Keratinocyte (primary cell): ENCODE measurements around the gene ZNF511. TPM values are rescaled to one million over a fixed set of nuclear protein-coding genes. Genes with fewer than 3 reads are reported as not detected.

Experiments
- DNase-seq: peaks from one replicate; pipeline ENCODE4 v3.0.0-alpha.2; 2011; ENCODE audit warnings: low read depth, missing footprints, low spot score
- FAIRE-seq: peaks from 2 replicates; lab custom pipeline; 2011; peaks lifted over from hg19 to GRCh38; lab: Jason Lieb, UNC
- H2AFZ ChIP-seq: 2 replicates; pipeline ENCODE4 v1.6.0; 2012; ENCODE audit warnings: low read length, control low read depth, inconsistent platforms; ENCODE audit not compliant: control insufficient read depth
- H3K27ac ChIP-seq: 2 replicates; pipeline ENCODE4 v1.5.1; 2011; ENCODE audit warnings: low read length; ENCODE audit not compliant: control insufficient read depth, insufficient read depth
- H3K27me3 ChIP-seq: 3 replicates; pipeline ENCODE4 v1.6.0; 2011; ENCODE audit warnings: low read length; ENCODE audit not compliant: control insufficient read depth, insufficient read depth; ENCODE audit errors: extremely low read depth
- H3K36me3 ChIP-seq, 2 experiments: 2 replicates in 1 of 2; 3 replicates in 1 of 2; pipeline ENCODE4 v1.5.1; 2011; ENCODE audit warnings: low read length in 2 of 2, mild to moderate bottlenecking in 1 of 2; ENCODE audit not compliant: control insufficient read depth in 2 of 2, insufficient read depth in 2 of 2; ENCODE audit errors: extremely low read depth in 1 of 2
- H3K4me1 ChIP-seq: 3 replicates; pipeline ENCODE4 v1.5.1; 2011; ENCODE audit warnings: low read length; ENCODE audit not compliant: control insufficient read depth, insufficient read depth; ENCODE audit errors: extremely low read depth
- H3K4me2 ChIP-seq: 3 replicates; pipeline ENCODE4 v1.6.0; 2011; ENCODE audit warnings: low read depth, low read length; ENCODE audit not compliant: control insufficient read depth, insufficient read depth; ENCODE audit errors: extremely low read depth
- H3K4me3 ChIP-seq, 3 experiments: fragments of 200-600 bp in 1 of 3; sonication (generic) in 1 of 3; 2 replicates in 2 of 3; 3 replicates in 1 of 3; pipeline ENCODE4 v1.5.1; 2011 to 2016; ENCODE audit warnings: low read length in 3 of 3, mild to moderate bottlenecking in 3 of 3, control low read depth in 2 of 3, inconsistent platforms in 1 of 3, low read depth in 1 of 3, mixed read lengths in 1 of 3, mixed run types in 1 of 3, moderate library complexity in 1 of 3; ENCODE audit not compliant: control insufficient read depth in 2 of 3, insufficient read depth in 2 of 3; ENCODE audit errors: extremely low read depth in 1 of 3
- H3K79me2 ChIP-seq: 2 replicates; pipeline ENCODE4 v1.6.0; 2012; ENCODE audit warnings: low read length; ENCODE audit not compliant: control insufficient read depth, insufficient read depth
- H3K9ac ChIP-seq: 3 replicates; pipeline ENCODE4 v1.6.0; 2011; ENCODE audit warnings: low read length; ENCODE audit not compliant: control insufficient read depth, insufficient read depth; ENCODE audit errors: extremely low read depth
- H3K9me1 ChIP-seq: 3 replicates; pipeline ENCODE4 v1.6.0; 2011; ENCODE audit warnings: low read length; ENCODE audit not compliant: control insufficient read depth, insufficient read depth; ENCODE audit errors: extremely low read depth
- H3K9me3 ChIP-seq: 2 replicates; pipeline ENCODE4 v1.5.1; 2012; ENCODE audit warnings: low read depth, low read length; ENCODE audit not compliant: control insufficient read depth
- H4K20me1 ChIP-seq: 3 replicates; pipeline ENCODE4 v1.6.0; 2011; ENCODE audit warnings: low read length; ENCODE audit not compliant: control insufficient read depth, insufficient read depth; ENCODE audit errors: extremely low read depth
- EZH2 ChIP-seq: IDR thresholded peaks from one replicate; pipeline ENCODE4 v1.6.1; 2012; ENCODE audit warnings: inconsistent platforms, mild to moderate bottlenecking, low read length, moderate library complexity
- dilution Hi-C: fragments of 300-500 bp; cut with MboI; formaldehyde crosslinking; loops from one replicate; pipeline ENCODE4 v1.7.0; 2020; ENCODE audit warnings: low sequenced_read_pairs; ENCODE audit not compliant: extremely low pct_ligation_motif_present
- polyA plus RNA-seq, 5 experiments: library from polyadenylated mRNA; depleted of rRNA in 3 of 5; stranded (reverse) in 3 of 5; stranded (forward) in 1 of 5; unstranded in 1 of 5; fragments of >200 nt; gene quantifications; 1 replicate in 1 of 5; 2 replicates in 3 of 5; 3 replicates in 1 of 5; pipeline versions ENCODE4 v1.2.1 to v1.2.3, GENCODE V29; 2011 to 2012; ENCODE audit warnings: missing spikeins in 2 of 5, low read depth in 1 of 5, low replicate concordance in 1 of 5
- TF ChIP-seq, protein P1 (sequence below), 3 experiments: IDR thresholded peaks in 1 of 3; conservative IDR thresholded peaks in 1 of 3; optimal IDR thresholded peaks in 1 of 3; 2 replicates in 2 of 3; 3 replicates in 1 of 3; pipeline versions ENCODE3 to v1.5.1; 2011; ENCODE audit warnings: low read length in 3 of 3, mild to moderate bottlenecking in 3 of 3, moderate library complexity in 2 of 3, control low read depth in 1 of 3, inconsistent platforms in 1 of 3; ENCODE audit not compliant: insufficient read depth in 2 of 3; ENCODE audit errors: extremely low read depth in 1 of 3

Gene ZNF511
- polyA plus RNA-seq, 1 donor (not counting 4 experiments of a cell fraction or from before 2014, with no cell fraction given) = 20.2 TPM

DNA sequence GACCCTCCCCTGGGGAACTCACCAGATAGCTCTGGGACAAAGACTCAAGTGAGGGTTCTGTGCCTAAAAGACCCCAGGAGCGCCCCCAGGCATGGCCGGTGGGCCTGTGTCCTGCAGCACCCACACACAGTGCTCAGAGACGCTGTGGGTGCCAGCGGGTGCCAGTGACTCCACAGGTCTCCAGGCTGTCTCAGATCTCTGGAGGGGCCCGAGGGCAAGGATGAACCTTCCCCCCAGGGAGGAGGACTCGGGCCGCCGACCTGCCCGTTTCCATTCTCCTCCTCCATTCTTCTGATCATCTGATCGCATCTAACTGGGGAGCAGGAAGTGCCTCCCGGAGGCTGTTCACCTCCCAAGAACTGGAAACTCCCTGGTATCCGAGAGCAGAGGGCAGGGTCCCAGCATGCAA lies 33.0 kb upstream of the ZNF511 start:
- peaks cover 39% of the 10 kb centered on the region for H3K4me1 ChIP-seq
- peak overlapping the region; percentile 61 to 96 (median 86) for H3K4me3 ChIP-seq
- FAIRE-seq (peak; percentile 46), DNase-seq (no peak)
- no peak for TF ChIP-seq EZH2
- TF ChIP-seq, protein P1, sequence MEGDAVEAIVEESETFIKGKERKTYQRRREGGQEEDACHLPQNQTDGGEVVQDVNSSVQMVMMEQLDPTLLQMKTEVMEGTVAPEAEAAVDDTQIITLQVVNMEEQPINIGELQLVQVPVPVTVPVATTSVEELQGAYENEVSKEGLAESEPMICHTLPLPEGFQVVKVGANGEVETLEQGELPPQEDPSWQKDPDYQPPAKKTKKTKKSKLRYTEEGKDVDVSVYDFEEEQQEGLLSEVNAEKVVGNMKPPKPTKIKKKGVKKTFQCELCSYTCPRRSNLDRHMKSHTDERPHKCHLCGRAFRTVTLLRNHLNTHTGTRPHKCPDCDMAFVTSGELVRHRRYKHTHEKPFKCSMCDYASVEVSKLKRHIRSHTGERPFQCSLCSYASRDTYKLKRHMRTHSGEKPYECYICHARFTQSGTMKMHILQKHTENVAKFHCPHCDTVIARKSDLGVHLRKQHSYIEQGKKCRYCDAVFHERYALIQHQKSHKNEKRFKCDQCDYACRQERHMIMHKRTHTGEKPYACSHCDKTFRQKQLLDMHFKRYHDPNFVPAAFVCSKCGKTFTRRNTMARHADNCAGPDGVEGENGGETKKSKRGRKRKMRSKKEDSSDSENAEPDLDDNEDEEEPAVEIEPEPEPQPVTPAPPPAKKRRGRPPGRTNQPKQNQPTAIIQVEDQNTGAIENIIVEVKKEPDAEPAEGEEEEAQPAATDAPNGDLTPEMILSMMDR (optimal IDR thresholded peaks at IDR 0.05 in 1 of 3, IDR thresholded peaks at IDR 0.05 in 1 of 3, conservative IDR thresholded peaks at IDR 0.05 in 1 of 3; ENCODE audit: extremely low read depth in 1 of 3, insufficient read depth in 2 of 3, low read length in 3 of 3) = peak in 2 of 3 experiments; percentile 10 to 30
- peak overlapping the region; percentile 73 for H3K4me2 ChIP-seq
- no peak overlapping the region for H2AFZ ChIP-seq
- H3K9me1 ChIP-seq = no peaks in the 10 kb centered on the region
- H3K9me3 ChIP-seq = no peaks in the 10 kb centered on the region
- H3K79me2 ChIP-seq = peaks cover 52% of the 10 kb centered on the region
- peaks cover 15 to 27% of the 10 kb centered on the region in 2 experiments for H3K36me3 ChIP-seq
- H3K27ac ChIP-seq = peak overlapping the region; percentile 98
- no peaks in the 10 kb centered on the region for H4K20me1 ChIP-seq
- no peaks in the 10 kb centered on the region for H3K27me3 ChIP-seq
- dilution Hi-C loops = no loop called here
- H3K9ac ChIP-seq = peak overlapping the region; percentile 99

- H3K9ac ChIP-seq = peak overlapping the region; percentile 99
- H2AFZ ChIP-seq = no peak overlapping the region
- peak overlapping the region; percentile 98 for H3K27ac ChIP-seq
- H4K20me1 ChIP-seq = no peaks in the 10 kb centered on the region
- H3K79me2 ChIP-seq = peaks cover 49% of the 10 kb centered on the region
- TF ChIP-seq, protein P1 (optimal IDR thresholded peaks at IDR 0.05 in 1 of 3, IDR thresholded peaks at IDR 0.05 in 1 of 3, conservative IDR thresholded peaks at IDR 0.05 in 1 of 3; ENCODE audit: extremely low read depth in 1 of 3, insufficient read depth in 2 of 3, low read length in 3 of 3) = no peak
- TF ChIP-seq EZH2 = no peak
- H3K27me3 ChIP-seq = no peaks in the 10 kb centered on the region
- FAIRE-seq (no peak), DNase-seq (no peak)
- no peaks in the 10 kb centered on the region for H3K9me3 ChIP-seq
- H3K4me1 ChIP-seq = peaks cover 39% of the 10 kb centered on the region
- peak overlapping the region; percentile 73 for H3K4me2 ChIP-seq
- H3K36me3 ChIP-seq = peaks cover 11 to 27% of the 10 kb centered on the region in 2 experiments
- H3K9me1 ChIP-seq = no peaks in the 10 kb centered on the region
- dilution Hi-C loops = no loop called here
- peak overlapping the region; percentile 61 to 96 (median 86) for H3K4me3 ChIP-seq
These were observed 32.6 kb upstream of the ZNF511 start for GRCh38 chr10:133276100-133276434.
